ENCODE data around the gene RFX5.

DNA sequence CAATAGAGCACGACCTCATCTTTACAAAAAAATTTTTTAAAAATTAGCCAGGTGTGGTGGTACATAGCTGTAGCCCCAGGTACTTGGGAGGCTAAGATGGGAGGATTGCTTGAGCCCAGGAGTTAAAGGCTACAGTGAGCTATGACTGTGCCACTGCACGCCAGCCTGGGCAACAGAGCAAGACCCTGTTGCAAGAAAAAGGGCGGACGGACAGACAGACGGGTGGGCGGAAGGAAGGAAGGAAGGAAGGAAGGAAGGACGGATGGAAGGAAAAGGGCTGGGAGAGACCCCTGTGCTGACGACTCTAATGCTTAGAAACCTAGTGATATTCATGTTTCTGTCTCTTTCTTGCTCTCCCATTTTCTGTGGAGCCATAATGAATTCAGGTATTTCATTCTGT is 34.2 kb downstream of the RFX5 start:
- TF ChIP-seq, protein P1, sequence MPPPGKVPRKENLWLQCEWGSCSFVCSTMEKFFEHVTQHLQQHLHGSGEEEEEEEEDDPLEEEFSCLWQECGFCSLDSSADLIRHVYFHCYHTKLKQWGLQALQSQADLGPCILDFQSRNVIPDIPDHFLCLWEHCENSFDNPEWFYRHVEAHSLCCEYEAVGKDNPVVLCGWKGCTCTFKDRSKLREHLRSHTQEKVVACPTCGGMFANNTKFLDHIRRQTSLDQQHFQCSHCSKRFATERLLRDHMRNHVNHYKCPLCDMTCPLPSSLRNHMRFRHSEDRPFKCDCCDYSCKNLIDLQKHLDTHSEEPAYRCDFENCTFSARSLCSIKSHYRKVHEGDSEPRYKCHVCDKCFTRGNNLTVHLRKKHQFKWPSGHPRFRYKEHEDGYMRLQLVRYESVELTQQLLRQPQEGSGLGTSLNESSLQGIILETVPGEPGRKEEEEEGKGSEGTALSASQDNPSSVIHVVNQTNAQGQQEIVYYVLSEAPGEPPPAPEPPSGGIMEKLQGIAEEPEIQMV (tag; conservative IDR thresholded peaks at IDR 0.05; ENCODE audit: low read depth): no peak
- TF ChIP-seq ZNF274 (IDR thresholded peaks at IDR 0.05; ENCODE audit: borderline replicate concordance, low read depth, low read length) (no peak), ZZZ3 (IDR thresholded peaks at IDR 0.05) (no peak), RFX5 (IDR thresholded peaks at IDR 0.05; ENCODE audit: low read depth, low read length) (no peak), CHD2 (IDR thresholded peaks at IDR 0.05; ENCODE audit: low read depth, low read length) (no peak), SREBF1 (IDR thresholded peaks at IDR 0.05; ENCODE audit: borderline replicate concordance, low read depth, low read length) (no peak)
- TF ChIP-seq, protein P2, sequence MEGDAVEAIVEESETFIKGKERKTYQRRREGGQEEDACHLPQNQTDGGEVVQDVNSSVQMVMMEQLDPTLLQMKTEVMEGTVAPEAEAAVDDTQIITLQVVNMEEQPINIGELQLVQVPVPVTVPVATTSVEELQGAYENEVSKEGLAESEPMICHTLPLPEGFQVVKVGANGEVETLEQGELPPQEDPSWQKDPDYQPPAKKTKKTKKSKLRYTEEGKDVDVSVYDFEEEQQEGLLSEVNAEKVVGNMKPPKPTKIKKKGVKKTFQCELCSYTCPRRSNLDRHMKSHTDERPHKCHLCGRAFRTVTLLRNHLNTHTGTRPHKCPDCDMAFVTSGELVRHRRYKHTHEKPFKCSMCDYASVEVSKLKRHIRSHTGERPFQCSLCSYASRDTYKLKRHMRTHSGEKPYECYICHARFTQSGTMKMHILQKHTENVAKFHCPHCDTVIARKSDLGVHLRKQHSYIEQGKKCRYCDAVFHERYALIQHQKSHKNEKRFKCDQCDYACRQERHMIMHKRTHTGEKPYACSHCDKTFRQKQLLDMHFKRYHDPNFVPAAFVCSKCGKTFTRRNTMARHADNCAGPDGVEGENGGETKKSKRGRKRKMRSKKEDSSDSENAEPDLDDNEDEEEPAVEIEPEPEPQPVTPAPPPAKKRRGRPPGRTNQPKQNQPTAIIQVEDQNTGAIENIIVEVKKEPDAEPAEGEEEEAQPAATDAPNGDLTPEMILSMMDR (IDR thresholded peaks at IDR 0.05 in 2 of 3, conservative IDR thresholded peaks at IDR 0.05 in 1 of 3; ENCODE audit: insufficient read depth in 2 of 3, low read depth in 1 of 3, low read length in 3 of 3): no peak
- TF ChIP-seq, protein P3, sequence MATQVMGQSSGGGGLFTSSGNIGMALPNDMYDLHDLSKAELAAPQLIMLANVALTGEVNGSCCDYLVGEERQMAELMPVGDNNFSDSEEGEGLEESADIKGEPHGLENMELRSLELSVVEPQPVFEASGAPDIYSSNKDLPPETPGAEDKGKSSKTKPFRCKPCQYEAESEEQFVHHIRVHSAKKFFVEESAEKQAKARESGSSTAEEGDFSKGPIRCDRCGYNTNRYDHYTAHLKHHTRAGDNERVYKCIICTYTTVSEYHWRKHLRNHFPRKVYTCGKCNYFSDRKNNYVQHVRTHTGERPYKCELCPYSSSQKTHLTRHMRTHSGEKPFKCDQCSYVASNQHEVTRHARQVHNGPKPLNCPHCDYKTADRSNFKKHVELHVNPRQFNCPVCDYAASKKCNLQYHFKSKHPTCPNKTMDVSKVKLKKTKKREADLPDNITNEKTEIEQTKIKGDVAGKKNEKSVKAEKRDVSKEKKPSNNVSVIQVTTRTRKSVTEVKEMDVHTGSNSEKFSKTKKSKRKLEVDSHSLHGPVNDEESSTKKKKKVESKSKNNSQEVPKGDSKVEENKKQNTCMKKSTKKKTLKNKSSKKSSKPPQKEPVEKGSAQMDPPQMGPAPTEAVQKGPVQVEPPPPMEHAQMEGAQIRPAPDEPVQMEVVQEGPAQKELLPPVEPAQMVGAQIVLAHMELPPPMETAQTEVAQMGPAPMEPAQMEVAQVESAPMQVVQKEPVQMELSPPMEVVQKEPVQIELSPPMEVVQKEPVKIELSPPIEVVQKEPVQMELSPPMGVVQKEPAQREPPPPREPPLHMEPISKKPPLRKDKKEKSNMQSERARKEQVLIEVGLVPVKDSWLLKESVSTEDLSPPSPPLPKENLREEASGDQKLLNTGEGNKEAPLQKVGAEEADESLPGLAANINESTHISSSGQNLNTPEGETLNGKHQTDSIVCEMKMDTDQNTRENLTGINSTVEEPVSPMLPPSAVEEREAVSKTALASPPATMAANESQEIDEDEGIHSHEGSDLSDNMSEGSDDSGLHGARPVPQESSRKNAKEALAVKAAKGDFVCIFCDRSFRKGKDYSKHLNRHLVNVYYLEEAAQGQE (IDR thresholded peaks at IDR 0.05; ENCODE audit: borderline replicate concordance): no peak
- TF ChIP-seq, protein P3 (CRISPR knock-in tag; IDR thresholded peaks at IDR 0.05; ENCODE audit: low read depth): no peak
- TF ChIP-seq, protein P4, sequence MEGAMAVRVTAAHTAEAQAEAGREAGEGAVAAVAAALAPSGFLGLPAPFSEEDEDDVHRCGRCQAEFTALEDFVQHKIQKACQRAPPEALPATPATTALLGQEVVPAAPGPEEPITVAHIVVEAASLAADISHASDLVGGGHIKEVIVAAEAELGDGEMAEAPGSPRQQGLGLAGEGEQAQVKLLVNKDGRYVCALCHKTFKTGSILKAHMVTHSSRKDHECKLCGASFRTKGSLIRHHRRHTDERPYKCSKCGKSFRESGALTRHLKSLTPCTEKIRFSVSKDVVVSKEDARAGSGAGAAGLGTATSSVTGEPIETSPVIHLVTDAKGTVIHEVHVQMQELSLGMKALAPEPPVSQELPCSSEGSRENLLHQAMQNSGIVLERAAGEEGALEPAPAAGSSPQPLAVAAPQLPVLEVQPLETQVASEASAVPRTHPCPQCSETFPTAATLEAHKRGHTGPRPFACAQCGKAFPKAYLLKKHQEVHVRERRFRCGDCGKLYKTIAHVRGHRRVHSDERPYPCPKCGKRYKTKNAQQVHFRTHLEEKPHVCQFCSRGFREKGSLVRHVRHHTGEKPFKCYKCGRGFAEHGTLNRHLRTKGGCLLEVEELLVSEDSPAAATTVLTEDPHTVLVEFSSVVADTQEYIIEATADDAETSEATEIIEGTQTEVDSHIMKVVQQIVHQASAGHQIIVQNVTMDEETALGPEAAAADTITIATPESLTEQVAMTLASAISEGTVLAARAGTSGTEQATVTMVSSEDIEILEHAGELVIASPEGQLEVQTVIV (CRISPR knock-in tag; IDR thresholded peaks at IDR 0.05; ENCODE audit: borderline replicate concordance): no peak

All from K562 (cell line).